NCI-H1930 (cell line): Measurements from ENCODE around the gene SMPD1.

ENCODE experiments used
- DNase-seq, 2 experiments: peaks; one replicate each; lab custom pipeline; 2025; lab: John Stamatoyannopoulos, UW

SMPD1 gene

DNA sequence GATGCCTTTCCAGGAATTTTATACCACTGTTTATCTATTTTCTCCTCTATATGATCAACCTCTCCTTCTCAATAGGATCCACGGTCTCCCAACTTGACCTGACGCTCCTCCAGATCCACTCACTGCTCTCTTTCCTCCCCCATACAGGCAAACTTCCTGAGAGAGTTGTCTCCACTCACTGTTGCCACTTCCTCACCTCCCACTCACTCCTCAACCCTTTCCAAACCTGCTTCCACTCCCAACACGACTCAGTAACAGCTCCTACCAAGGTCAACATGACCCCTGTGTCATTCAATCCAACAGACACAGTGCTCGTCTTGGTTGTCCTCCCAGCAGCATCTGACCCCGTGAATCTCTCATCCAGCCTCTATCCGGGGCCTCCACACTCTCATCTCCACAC is 25.5 kb downstream of the SMPD1 start:
- no peak for DNase-seq

DNA sequence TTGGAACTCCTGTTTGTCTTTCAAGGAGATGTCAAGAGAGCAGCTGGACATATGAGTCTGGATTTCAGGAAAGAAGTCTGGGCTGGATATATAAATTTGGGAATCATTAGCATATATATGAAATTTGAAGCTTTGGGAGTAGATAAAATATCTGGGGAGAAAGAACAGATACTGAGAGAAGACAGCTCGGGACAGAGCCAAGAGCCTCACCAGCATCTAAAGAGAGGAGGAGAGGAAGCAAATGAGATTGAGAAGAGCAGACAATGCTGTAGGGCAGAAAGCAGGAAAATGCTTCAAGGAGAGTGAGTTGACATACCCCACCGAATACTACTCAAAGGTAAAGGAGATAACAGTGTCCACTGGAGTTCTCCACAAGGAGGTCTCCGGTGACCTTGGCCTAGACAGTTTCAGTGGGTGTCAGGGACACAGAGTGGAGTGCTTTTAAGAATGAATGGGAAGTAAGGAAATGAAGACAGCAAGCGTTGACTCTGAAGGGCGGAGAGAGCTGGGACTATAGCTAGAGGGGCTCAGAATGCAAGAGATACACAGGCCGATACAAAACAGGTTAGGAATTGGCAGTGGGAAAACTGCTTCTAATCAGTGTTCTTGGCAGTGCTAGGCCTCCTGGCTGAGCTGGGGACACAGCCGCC is 27.8 kb downstream of the SMPD1 start:
- DNase-seq: no peak

DNA sequence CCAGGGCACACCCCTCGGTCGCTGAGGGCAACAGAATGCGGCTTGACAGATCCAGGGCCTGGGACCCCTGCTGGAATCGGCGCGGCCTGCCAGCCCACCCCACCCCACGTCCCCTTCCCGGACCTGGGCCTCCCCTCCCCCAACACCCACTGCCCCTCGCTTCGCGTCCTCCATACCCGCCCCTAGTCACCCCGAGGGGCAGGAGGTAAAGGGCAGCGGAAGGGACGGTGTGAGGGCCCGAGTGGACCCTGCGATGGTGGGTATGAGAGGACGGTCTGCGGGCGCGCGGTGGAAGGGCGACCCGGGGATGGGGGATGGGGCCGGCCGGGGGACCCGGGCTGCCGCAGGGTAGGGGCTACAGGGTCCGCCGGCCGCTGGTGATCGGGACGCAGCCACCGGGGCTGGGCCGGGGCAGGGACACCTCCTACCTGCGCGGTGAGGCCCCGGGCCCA is 28.3 kb downstream of the SMPD1 start:
- no peak for DNase-seq

DNA sequence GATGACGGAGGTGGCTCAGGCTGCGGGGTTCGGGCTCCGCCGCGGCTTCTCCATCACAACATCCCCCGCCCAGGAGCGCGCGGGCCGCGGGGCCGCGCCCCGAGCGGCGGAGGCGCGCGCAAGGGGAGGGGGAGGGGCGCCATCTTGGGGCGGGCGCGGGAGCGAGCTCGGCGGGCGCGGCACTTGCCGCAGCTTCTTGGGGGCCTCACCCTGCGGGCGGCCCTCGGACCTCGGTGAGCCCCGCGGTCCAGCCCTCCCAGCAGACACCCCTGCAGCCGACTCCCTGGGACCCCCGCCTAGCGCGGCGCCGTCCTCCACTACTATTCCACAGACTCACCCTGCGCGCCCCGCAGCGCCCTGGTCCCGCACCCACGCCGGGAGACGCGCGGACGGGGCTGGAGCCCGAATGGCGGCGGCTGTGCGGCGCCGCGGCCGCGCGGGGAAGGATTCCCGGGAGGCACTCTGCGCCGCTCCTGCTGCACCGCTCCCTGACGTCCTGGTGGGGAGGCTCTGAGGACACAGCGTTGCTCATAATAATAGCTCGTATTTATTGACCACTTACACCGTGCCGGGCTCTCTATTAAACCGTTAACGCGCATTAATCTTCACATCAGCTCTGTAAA is 28.8 kb downstream of the SMPD1 start, which contains the start of gene APBB1:
Gene APBB1 (minus strand): TSS at position 86 of the 623 bp plus-strand sequence. CDS start 7,747 bp downstream, outside the sequence.
- peak; percentile 41 to 75 for DNase-seq

DNA sequence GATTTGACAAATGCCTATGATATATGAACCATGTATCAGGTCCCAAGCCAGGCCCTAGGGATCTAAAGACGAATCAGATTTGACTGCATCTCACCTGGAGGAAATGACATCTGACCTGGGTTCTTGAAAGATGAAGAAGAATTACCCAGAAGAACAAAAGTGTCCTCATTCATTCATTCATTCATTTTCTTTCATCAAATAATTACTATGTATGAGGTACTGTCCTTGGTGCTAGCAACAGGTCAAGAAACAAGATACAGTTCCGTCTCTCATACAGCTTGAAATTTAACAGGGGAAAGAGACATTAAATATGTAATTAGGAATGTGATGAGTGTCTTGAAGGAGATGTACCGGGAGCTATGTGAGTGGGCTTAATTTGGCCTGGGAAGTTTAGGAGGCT is 30.4 kb downstream of the SMPD1 start:
- DNase-seq: no peak

DNA sequence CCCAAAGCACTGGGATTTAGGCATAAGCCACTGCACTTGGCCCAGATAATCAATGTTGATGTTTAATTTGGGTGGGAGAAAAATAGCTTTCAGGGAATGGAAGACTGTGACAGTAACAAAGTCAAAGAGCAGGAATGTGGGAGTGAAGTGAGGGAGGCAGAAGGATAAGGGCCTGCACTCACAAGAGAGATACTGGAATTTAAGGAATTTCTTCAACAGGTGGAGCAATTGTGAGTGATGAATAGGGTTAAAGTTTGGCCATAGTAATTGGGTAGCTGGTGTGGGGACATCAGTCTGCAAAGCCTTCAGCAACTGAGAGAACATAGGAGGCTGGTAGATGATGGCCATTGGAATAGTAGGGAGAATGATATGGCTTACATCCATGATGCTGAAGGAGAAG is 37.2 kb downstream of the SMPD1 start:
- DNase-seq: no peak

DNA sequence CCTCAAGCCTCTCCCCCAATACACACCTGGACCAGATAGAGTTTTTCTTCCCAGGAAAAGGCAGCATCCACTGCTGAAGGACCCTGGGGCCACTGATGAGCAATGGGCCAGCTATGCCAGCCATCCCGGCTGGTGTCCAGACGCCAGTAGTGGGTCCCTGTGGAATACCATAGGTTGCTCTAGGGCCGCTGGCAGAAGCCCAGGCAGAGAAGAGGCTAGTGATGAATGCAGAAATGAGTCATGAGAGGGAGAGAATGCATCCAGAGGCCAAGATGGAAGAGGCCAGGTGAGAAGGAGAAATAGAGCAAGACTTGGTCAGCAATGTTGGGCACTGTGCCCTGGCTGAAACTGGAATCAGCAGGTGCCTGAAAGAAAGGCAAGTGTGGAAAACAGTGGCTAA is 41.6 kb downstream of the SMPD1 start:
- DNase-seq: no peak

DNA sequence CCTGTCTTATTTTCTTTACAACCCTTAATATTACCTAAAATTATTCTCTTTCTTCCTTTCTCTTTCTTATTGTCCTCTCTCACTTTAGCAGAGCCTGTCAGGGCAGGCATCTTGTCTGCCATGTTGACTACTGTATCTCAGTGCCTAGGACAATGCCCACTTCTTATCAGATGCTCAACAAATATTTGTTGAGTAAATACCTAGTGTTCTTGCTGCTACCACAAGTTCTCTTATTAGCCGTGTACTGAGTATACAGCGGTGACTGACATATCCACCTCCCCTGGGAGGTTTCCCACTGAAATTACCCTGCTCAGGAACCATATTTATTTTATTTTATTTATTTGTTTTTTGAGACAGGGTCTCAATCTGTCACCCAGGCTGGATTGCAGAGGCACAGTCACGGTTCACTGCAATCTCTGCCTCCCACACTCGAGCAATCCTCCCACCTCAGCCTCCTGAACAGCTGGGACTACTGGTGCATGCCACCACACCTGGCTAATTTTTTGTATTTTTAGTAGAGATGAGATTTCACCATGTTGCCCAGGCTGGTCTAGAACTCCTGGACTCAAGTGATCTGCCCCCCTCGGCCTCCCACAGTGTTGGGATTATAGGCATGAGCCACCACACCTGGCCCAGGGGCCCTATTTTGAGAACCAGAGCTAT is 43.9 kb downstream of the SMPD1 start:
- DNase-seq: no peak

DNA sequence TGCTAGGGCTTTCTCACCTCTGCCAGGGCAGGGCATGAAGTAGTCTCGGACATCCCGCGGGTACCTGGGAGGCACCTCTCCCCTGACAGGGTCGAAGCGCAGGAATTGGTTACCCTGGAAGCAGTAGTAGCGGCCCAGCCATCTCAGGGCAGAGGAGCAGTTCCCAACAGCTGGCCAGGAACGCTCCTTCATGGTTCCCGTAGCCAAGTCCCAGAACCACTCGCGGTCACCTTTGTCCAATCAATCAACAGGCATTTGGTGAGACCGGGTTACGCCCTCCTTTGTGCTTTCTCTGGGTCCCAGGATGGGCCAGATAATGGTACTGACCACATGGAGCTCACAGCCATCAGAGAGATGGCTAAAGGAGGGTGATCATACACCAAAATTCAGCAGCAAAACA is 47.1 kb downstream of the SMPD1 start:
- no peak for DNase-seq

DNA sequence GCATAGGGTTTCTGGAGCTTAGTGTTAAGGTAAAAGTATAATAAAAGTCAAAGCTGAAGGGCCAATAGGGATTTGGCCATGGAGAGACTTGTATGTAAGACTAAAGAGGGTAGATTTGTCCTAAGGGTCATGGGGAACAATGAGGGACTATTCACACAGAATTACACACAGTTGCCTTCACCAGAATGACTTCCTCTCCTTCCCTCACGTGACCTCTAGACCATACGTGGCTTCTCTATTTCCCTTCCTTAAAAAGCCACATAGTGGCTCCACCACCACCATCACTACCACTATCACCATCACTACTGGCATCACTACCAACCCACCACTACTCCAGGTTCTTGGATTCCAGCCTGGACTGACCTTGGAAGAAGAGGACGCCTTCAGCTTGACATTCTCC is 47.7 kb downstream of the SMPD1 start:
- DNase-seq: no peak

DNA sequence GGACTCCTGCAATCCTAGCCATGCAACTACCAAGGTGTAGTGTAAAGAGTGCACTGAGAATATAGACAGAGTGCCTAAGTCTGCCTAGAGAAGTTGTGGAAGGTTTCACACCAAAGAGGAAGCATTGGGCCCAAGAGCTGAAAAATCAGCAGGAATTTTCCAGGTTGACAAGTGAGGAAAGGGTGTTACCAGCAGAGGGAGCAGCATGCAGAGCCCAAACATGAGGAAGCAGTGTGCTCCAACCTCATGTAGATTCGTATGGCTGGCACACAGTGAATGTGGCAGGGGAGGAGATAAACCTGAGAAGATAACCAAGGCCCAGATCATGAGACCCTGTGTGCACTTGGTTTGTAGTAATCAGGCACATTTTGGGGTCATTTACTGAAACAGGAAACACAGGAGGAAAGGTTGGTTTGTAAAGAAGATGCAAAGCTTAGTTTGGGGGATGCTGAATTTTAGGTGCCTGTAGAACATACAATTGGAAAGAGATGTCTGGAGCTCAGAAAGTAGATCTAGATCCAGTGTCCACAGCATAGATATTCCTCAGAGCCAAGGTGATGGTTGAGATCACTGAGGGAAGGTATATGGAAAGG is 48.8 kb downstream of the SMPD1 start:
- peak; percentile 19 to 22 for DNase-seq

DNA sequence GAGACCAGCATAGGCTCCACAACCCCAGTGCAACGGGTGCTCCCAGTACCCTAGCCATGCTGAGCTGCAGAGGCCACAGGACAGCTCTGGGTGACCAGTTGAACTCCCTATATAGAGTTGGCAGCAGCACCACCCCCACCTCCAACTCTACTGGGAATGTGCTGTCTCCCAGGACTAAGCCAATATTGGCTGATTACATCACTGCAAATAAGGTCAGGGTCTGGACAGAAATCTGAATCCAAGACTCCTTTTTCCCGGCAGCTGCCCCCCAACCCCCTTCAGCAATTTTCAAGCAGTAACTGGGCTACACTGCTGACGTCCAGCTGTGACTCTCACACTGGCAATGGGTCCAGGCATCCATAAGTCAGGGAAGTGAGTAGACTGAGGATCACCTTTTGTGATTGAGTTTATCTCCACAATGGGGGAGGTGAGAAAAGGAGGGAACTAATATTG is 50.7 kb downstream of the SMPD1 start, which contains the start of gene HPX:
Gene HPX (minus strand): TSS at position 82 of the 453 bp plus-strand sequence. CDS start 24 bp downstream, at position 58.
- no peak for DNase-seq

DNA sequence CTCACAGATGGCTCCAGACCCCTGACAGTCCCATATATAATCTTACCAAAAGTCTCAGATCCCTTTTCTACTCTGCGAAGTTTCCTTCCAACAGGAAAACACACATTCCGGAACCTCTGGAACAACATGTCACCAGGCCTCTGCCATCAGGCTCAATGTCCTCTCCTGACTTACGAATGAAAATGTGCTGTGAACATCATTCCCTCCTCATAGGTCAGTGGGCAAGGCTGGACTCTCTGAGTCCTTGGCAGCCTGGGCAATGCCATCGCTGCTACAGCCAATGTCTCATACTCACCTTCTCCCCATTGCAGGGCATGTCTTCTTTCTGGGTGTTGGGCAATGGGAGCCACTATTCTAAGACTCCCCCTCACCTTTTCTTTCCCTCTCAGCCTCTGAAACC is 52.2 kb downstream of the SMPD1 start:
- no peak for DNase-seq

DNA sequence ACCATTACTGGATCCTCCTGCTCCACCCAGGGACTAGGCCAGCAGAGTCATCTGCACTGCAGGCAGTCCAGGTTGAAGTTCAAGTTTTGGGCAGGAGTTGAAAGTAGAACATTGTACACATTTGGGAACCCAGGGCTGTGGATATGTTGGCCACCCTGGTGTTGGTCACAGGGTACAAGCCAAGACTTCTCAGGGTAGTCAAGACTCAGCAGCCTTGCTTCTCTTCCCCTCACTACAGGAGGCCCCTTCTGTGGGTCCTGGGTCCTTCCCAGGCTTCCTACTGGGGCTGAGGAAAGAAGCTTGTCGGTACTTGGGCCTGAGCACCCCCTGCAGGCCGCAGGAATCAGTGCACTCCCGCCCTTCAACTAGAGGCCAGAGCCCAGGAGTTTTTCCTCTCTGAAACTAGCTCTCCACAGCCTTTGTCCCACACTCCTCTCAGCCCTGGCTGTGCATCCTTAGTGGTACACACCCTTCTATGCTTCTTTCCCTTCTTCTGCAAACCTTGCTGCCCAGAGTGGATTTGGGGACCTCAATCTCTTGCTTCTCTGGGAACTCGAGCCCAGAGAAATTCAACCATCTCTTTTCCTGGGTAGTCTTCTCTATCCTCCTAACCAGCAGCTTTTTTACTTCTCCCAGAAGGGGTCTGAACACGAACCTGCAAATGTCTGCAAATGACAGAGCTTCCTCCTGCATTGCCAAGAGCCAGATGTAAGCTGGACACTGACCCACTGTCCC is 53.2 kb downstream of the SMPD1 start:
- DNase-seq: peak in 1 of 2 experiments; percentile 9
